ENCODE measurements around the gene ADAR.

ADAR gene

GRCh38 chr1:154584267-154584994, 23.6 kb downstream of the ADAR start:
- TF ChIP-seq GATA2 (IDR thresholded peaks at IDR 0.05; ENCODE audit: low read depth, low read length), result no peak
- no peak for TF ChIP-seq GATA3 (IDR thresholded peaks at IDR 0.05; ENCODE audit: low read depth, low read length)

GRCh38 chr1:154583773-154584172, 24.2 kb downstream of the ADAR start:
- no peak for TF ChIP-seq GATA3 (IDR thresholded peaks at IDR 0.05; ENCODE audit: low read depth, low read length)
- TF ChIP-seq GATA2 (IDR thresholded peaks at IDR 0.05; ENCODE audit: low read depth, low read length), result no peak

DNA sequence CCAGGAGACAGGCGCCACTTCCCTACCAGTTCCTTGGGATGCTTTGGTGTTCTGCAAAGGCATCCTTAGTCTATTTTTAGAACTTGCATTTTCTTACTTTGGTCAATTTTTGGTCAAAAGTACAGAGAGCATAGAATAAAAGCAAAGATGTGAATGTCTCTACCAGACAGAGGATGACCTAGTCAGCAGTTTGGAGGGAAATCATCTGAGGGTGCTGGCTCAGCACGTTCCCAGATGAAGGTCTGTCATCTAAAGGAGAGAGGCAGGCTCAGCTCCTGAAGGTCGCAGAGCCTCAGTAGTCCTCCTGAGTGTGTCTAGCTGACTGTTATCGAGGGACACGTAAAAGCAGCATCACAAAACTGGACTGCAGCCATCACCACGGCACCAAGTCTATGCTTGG, 25.1 kb downstream of the ADAR start:
- TF ChIP-seq GATA3 (IDR thresholded peaks at IDR 0.05; ENCODE audit: low read depth, low read length), result no peak
- no peak for TF ChIP-seq GATA2 (IDR thresholded peaks at IDR 0.05; ENCODE audit: low read depth, low read length)

DNA sequence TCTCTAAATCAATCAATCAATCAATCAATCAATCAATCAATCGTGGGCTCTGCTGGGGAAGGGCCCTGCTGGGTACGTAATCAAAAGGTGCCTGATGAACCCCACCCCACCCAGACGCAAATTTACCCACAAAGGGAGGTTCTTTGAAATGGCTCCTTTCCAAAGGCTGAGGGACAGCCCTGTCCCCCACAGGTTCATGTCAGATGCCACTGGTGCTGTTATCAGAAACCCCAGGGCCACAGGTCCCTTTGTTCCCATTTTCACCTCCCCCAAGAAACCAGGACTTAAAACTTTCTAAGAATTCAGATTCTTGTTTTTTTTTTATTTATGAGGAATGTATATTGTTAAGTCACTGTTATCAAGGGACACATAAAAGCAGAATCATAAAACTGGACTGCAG, 26.2 kb downstream of the ADAR start:
- TF ChIP-seq GATA3 (IDR thresholded peaks at IDR 0.05; ENCODE audit: low read depth, low read length), result no peak
- TF ChIP-seq GATA2 (IDR thresholded peaks at IDR 0.05; ENCODE audit: low read depth, low read length), result no peak

DNA sequence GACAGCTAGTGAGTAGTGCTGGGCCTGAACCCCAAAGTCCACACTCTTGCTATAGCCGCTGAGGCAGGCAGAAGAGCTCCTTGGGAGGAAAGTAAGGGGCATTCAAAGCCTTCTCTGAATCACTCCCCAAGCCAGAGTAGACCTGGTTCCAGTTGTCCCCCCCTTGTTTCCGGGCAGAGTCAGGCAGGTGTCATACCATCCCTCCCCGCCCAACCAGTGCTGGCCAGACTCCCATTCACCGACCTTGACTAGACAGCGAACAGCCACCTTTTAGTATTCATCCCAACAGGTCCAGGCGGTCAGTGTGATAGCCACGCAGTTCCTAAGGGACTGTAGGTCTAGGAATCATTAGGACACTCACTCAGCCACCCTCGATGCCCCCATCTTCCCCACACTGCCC, 28.6 kb downstream of the ADAR start:
- TF ChIP-seq GATA3 (IDR thresholded peaks at IDR 0.05; ENCODE audit: low read depth, low read length) (no peak), GATA2 (IDR thresholded peaks at IDR 0.05; ENCODE audit: low read depth, low read length) (no peak)

DNA sequence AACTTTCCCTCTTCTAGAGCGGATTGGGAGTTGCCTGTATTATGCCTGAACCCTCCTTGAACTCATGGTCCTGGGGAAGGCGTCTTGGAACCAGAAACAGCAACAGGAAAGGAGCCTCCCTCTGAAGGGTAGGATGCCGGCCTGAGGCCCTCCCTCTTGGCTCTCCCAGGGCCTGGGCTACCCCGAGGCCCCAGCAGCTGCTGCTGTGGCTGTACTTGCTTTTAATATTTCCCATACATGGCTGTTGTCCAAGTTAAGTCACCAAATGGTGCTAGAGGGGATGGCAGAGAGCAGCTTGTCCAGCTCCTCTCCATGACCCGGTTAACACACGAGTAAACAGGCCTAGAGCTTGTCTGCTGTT, 29.9 kb downstream of the ADAR start:
- no peak for TF ChIP-seq GATA3 (IDR thresholded peaks at IDR 0.05; ENCODE audit: low read depth, low read length)
- no peak for TF ChIP-seq GATA2 (IDR thresholded peaks at IDR 0.05; ENCODE audit: low read depth, low read length)

DNA sequence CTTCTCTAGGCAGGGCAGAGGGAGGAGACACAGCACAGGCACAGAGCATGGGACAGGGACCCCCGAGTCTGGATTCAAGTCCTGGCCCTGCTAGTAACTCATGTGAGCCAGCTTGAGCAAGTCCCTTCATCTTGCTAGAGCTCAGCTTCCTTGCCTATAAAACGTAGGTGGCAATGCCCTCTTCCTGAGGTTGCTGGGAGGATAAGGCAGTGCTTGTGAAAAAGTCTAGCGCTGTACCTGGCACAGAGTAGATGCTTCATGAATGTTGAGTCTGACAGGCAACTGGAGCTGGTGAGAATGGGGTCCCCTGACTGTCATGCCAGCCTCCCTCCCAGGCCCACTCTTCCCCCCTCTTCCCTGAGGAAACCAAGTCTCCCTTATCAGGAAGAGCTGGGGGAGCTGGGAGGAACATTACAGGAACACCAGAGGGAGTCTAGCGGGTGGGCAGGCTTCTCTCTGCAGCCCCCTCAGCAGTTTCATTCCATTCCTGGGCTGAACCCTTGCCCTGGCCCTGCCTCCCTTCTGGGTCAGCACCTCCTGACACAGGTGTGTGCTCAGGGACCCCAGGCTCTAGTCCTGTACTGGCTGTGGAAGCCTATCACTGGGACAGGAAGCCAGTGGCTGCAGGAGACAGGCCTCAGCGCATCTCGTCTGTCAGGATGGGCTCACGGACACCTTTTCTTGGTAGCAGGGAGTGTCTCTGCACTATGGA, 30.5 kb downstream of the ADAR start:
- TF ChIP-seq GATA3 (IDR thresholded peaks at IDR 0.05; ENCODE audit: low read depth, low read length) (no peak), GATA2 (IDR thresholded peaks at IDR 0.05; ENCODE audit: low read depth, low read length) (no peak)

DNA sequence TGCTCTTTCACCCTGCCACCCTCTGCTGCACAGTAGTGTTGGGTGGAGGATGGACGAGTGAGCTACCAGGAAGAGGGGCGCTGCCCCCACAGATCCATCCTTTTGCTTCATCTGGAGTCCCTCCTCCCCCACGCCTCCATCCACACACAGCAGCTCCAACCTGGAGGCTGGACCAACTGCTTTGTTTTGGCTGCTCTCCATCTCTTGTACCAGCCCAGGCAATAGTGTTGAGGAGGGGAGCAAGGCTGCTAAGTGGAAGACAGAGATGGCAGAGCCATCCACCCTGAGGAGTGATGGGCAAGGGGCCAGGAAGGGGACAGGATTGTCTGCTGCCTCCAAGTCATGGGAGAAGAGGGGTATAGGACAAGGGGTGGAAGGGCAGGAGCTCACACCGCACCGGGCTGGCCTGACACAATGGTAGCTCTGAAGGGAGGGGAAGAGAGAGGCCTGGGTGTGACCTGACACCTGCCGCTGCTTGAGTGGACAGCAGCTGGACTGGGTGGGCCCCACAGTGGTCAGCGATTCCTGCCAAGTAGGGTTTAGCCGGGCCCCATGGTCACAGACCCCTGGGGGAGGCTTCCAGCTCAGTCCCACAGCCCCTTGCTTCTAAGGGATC, 31.9 kb downstream of the ADAR start:
- TF ChIP-seq GATA3 (IDR thresholded peaks at IDR 0.05; ENCODE audit: low read depth, low read length), result no peak
- TF ChIP-seq GATA2 (IDR thresholded peaks at IDR 0.05; ENCODE audit: low read depth, low read length), result no peak

GRCh38 chr1:154575147-154575927, 32.6 kb downstream of the ADAR start:
- TF ChIP-seq GATA2 (IDR thresholded peaks at IDR 0.05; ENCODE audit: low read depth, low read length), result no peak
- TF ChIP-seq GATA3 (IDR thresholded peaks at IDR 0.05; ENCODE audit: low read depth, low read length), result no peak

GRCh38 chr1:154574716-154575115, 33.3 kb downstream of the ADAR start:
- TF ChIP-seq GATA3 (IDR thresholded peaks at IDR 0.05; ENCODE audit: low read depth, low read length) (no peak), GATA2 (IDR thresholded peaks at IDR 0.05; ENCODE audit: low read depth, low read length) (no peak)

DNA sequence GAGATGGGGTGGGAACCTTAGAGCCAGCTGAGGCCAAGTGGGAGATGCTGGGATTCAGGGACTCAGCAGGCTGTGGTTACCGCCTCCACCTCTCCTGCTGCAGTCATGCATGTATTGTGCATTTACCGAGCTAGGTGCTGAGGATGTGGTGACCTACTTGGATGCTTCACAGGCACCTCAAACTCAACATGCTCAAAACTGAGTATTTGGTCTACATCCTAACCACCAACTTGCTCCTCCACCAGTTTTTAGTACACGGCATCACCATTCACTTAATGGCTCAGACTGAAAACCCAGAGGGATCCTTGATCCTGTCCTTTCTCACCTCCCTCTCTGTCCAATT, 34.8 kb downstream of the ADAR start:
- no peak for TF ChIP-seq GATA2 (IDR thresholded peaks at IDR 0.05; ENCODE audit: low read depth, low read length)
- no peak for TF ChIP-seq GATA3 (IDR thresholded peaks at IDR 0.05; ENCODE audit: low read depth, low read length)

- TF ChIP-seq GATA2 (IDR thresholded peaks at IDR 0.05; ENCODE audit: low read depth, low read length) (no peak), GATA3 (IDR thresholded peaks at IDR 0.05; ENCODE audit: low read depth, low read length) (no peak)
These were observed 35.4 kb downstream of the ADAR start for GRCh38 chr1:154572468-154573167.

DNA sequence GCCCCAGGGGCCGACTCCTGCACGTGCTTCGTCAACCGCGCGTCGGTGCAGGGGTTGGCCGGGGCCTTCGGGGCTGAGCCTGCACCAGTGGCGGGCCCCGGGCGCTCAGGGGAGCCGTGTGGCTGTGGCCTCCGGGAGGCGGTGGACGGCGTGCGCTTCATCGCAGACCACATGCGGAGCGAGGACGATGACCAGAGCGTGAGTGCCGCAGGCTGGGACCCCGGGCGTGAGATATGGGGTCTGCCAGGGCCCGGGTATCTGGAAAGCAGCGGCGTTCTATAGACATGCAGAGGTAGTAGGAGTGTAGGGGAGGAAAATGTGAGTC, 36.1 kb downstream of the ADAR start:
- TF ChIP-seq GATA3 (IDR thresholded peaks at IDR 0.05; ENCODE audit: low read depth, low read length), result no peak
- no peak for TF ChIP-seq GATA2 (IDR thresholded peaks at IDR 0.05; ENCODE audit: low read depth, low read length)
